Mammary epithelial cell (primary cell): ENCODE results near the gene TTBK1.

Experiments
- CTCF ChIP-seq, 2 donors: IDR thresholded peaks in 1 of 2; conservative IDR thresholded peaks in 1 of 2; 2 replicates each; pipeline ENCODE4 v1.5.1; 2011 to 2012; ENCODE audit warnings: inconsistent platforms in 2 of 2, low read length in 2 of 2, mild to moderate bottlenecking in 2 of 2, control low read depth in 1 of 2, low read depth in 1 of 2; ENCODE audit not compliant: insufficient read depth in 1 of 2; ENCODE audit errors: extremely low read depth in 1 of 2
- EZH2 ChIP-seq: IDR thresholded peaks from 2 replicates; pipeline ENCODE4 v1.6.1; 2012; ENCODE audit warnings: low read length, inconsistent platforms, borderline replicate concordance

GRCh38 chr6:43261198-43261597 lies 17.9 kb downstream of the TTBK1 start:
- TF ChIP-seq CTCF (conservative IDR thresholded peaks at IDR 0.05 in 1 of 2, IDR thresholded peaks at IDR 0.05 in 1 of 2; ENCODE audit: extremely low read depth in 1 of 2, insufficient read depth in 1 of 2, low read depth in 1 of 2, low read length in 2 of 2) = no peak
- no peak for TF ChIP-seq EZH2
